Liver (tissue), 3 donors: Measurements from ENCODE around the gene LRRC28.

Source experiments
- EGR1 ChIP-seq, 2 donors: IDR thresholded peaks; 2 replicates each; pipeline ENCODE4 v1.6.1; 2016 to 2018; ENCODE audit warnings: antibody characterized with exemption in 2 of 2, low read depth in 2 of 2
- FOXA2 ChIP-seq: IDR thresholded peaks from 2 replicates; pipeline ENCODE4 v1.6.1; 2016; ENCODE audit warnings: antibody characterized with exemption
- GABPA ChIP-seq, 2 donors: IDR thresholded peaks in 1 of 2; conservative IDR thresholded peaks in 1 of 2; 2 replicates each; pipeline ENCODE4 v1.6.1; 2016; ENCODE audit warnings: antibody characterized with exemption in 2 of 2, mild to moderate bottlenecking in 1 of 2, moderate library complexity in 1 of 2
- JUND ChIP-seq, 2 donors: IDR thresholded peaks; 2 replicates each; pipeline ENCODE4 v1.6.1; 2016; ENCODE audit warnings: antibody characterized with exemption in 2 of 2
- SP1 ChIP-seq: IDR thresholded peaks from 2 replicates; pipeline ENCODE4 v1.6.1; 2018; ENCODE audit warnings: antibody characterized with exemption, mild to moderate bottlenecking
- TAF1 ChIP-seq: conservative IDR thresholded peaks from 2 replicates; pipeline ENCODE4 v1.6.1; 2016; ENCODE audit warnings: antibody characterized with exemption, mild to moderate bottlenecking
- YY1 ChIP-seq: IDR thresholded peaks from 2 replicates; pipeline ENCODE4 v1.6.1; 2016; ENCODE audit warnings: antibody characterized with exemption, mild to moderate bottlenecking
- TF ChIP-seq, protein P1 (sequence below): fragments of 150-350 bp; IDR thresholded peaks from 2 replicates; pipeline ENCODE4 v1.5.1; 2017; ENCODE audit warnings: improper control_type of control experiment, low read depth, low read length; ENCODE audit not compliant: missing input control
- TF ChIP-seq, protein P2 (sequence below): IDR thresholded peaks from 2 replicates; pipeline ENCODE4 v1.6.1; 2016; ENCODE audit warnings: antibody characterized with exemption, mild to moderate bottlenecking
- TF ChIP-seq, protein P3 (sequence below): IDR thresholded peaks from 2 replicates; pipeline ENCODE4 v1.6.1; 2016; ENCODE audit warnings: antibody characterized with exemption
- TF ChIP-seq, protein P4 (sequence below): IDR thresholded peaks from 2 replicates; pipeline ENCODE4 v1.6.1; 2016; ENCODE audit warnings: antibody characterized with exemption
- TF ChIP-seq, protein P5 (sequence below): IDR thresholded peaks from 2 replicates; pipeline ENCODE4 v1.6.1; 2016; ENCODE audit warnings: antibody characterized with exemption
- donor health status: healthy.
- donor health status: healthy.

DNA sequence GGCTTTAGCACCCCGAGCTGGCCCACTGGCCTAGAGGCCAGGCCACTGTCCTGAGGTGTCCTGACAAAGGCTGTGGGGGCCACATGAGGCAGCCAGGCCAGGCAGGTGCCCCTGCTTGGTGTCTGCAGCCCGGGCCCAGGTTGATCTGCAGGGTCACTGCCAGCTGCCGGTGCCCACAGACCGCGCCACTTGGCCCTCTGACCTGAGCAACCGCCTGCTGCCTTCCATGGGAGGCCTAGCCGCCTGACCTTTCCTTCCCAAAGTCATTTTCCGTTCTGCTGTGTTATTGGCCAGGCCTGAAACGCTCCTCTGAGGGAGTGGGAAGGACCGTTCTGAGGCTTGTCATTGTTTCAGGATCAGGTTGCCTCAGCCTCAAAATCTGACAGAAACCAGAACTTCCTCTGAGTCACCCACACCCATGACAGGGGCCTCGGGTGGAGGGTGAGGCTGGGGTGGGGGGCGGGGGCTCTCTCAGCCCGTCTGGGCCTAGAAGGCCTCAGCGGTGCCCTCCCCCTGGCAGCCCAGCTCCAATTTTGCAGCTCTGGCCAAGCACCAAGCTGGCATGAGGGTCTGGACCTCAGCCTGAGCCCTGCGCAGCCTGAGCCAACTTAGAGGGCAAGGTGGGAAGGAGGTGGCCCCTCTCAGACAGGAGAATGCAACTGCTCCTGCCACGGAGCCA is 173.8 kb downstream of the LRRC28 start:
- TF ChIP-seq, protein P1, sequence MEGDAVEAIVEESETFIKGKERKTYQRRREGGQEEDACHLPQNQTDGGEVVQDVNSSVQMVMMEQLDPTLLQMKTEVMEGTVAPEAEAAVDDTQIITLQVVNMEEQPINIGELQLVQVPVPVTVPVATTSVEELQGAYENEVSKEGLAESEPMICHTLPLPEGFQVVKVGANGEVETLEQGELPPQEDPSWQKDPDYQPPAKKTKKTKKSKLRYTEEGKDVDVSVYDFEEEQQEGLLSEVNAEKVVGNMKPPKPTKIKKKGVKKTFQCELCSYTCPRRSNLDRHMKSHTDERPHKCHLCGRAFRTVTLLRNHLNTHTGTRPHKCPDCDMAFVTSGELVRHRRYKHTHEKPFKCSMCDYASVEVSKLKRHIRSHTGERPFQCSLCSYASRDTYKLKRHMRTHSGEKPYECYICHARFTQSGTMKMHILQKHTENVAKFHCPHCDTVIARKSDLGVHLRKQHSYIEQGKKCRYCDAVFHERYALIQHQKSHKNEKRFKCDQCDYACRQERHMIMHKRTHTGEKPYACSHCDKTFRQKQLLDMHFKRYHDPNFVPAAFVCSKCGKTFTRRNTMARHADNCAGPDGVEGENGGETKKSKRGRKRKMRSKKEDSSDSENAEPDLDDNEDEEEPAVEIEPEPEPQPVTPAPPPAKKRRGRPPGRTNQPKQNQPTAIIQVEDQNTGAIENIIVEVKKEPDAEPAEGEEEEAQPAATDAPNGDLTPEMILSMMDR = no peak
- TF ChIP-seq, protein P2, sequence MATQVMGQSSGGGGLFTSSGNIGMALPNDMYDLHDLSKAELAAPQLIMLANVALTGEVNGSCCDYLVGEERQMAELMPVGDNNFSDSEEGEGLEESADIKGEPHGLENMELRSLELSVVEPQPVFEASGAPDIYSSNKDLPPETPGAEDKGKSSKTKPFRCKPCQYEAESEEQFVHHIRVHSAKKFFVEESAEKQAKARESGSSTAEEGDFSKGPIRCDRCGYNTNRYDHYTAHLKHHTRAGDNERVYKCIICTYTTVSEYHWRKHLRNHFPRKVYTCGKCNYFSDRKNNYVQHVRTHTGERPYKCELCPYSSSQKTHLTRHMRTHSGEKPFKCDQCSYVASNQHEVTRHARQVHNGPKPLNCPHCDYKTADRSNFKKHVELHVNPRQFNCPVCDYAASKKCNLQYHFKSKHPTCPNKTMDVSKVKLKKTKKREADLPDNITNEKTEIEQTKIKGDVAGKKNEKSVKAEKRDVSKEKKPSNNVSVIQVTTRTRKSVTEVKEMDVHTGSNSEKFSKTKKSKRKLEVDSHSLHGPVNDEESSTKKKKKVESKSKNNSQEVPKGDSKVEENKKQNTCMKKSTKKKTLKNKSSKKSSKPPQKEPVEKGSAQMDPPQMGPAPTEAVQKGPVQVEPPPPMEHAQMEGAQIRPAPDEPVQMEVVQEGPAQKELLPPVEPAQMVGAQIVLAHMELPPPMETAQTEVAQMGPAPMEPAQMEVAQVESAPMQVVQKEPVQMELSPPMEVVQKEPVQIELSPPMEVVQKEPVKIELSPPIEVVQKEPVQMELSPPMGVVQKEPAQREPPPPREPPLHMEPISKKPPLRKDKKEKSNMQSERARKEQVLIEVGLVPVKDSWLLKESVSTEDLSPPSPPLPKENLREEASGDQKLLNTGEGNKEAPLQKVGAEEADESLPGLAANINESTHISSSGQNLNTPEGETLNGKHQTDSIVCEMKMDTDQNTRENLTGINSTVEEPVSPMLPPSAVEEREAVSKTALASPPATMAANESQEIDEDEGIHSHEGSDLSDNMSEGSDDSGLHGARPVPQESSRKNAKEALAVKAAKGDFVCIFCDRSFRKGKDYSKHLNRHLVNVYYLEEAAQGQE = no peak
- TF ChIP-seq EGR1 (IDR thresholded peaks at IDR 0.05; ENCODE audit: low read depth in 2 of 2) = no peak
- TF ChIP-seq GABPA (IDR thresholded peaks at IDR 0.05 in 1 of 2, conservative IDR thresholded peaks at IDR 0.05 in 1 of 2) = no peak
- TF ChIP-seq YY1 = no peak
- TF ChIP-seq JUND (IDR thresholded peaks at IDR 0.05) = no peak
- TF ChIP-seq, protein P3, sequence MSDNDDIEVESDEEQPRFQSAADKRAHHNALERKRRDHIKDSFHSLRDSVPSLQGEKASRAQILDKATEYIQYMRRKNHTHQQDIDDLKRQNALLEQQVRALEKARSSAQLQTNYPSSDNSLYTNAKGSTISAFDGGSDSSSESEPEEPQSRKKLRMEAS = no peak
- no peak for TF ChIP-seq FOXA2
- TF ChIP-seq, protein P4, sequence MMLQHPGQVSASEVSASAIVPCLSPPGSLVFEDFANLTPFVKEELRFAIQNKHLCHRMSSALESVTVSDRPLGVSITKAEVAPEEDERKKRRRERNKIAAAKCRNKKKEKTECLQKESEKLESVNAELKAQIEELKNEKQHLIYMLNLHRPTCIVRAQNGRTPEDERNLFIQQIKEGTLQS = no peak
- no peak for TF ChIP-seq TAF1
- TF ChIP-seq, protein P5, sequence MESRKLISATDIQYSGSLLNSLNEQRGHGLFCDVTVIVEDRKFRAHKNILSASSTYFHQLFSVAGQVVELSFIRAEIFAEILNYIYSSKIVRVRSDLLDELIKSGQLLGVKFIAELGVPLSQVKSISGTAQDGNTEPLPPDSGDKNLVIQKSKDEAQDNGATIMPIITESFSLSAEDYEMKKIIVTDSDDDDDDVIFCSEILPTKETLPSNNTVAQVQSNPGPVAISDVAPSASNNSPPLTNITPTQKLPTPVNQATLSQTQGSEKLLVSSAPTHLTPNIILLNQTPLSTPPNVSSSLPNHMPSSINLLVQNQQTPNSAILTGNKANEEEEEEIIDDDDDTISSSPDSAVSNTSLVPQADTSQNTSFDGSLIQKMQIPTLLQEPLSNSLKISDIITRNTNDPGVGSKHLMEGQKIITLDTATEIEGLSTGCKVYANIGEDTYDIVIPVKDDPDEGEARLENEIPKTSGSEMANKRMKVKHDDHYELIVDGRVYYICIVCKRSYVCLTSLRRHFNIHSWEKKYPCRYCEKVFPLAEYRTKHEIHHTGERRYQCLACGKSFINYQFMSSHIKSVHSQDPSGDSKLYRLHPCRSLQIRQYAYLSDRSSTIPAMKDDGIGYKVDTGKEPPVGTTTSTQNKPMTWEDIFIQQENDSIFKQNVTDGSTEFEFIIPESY = no peak
- no peak for TF ChIP-seq SP1
